GM04504 (cell line): ENCODE results near the gene CARD6.
"Not testable (repeated sequence)": the region's sequence is repeated elsewhere in the genome, so short reads cannot be mapped to it uniquely, and the experiment has no call there.

Experiments
- DNase-seq: peaks from one replicate; pipeline ENCODE4 v3.0.0-alpha.2; 2012; ENCODE audit warnings: low read depth

The CARD6 gene

DNA sequence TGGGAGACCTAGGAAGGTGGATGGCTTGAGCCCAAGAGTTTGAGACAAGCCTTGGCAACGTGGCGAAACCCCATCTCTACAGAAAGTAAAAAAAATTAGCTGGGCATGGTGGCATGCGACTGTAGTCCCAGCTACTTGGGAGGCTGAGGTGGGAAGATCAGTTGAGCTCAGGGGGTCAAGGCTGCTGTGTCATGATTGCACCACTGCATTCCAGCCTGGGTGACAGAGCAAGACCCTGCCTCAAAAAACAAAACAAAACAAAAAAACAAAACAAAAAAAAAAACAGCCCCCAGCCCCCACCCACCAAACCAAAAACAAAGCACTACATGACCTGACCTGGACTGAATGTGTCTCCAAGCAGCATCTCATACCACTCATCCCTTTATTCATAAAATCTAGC, 34.8 kb downstream of the CARD6 start:
- DNase-seq = no peak

DNA sequence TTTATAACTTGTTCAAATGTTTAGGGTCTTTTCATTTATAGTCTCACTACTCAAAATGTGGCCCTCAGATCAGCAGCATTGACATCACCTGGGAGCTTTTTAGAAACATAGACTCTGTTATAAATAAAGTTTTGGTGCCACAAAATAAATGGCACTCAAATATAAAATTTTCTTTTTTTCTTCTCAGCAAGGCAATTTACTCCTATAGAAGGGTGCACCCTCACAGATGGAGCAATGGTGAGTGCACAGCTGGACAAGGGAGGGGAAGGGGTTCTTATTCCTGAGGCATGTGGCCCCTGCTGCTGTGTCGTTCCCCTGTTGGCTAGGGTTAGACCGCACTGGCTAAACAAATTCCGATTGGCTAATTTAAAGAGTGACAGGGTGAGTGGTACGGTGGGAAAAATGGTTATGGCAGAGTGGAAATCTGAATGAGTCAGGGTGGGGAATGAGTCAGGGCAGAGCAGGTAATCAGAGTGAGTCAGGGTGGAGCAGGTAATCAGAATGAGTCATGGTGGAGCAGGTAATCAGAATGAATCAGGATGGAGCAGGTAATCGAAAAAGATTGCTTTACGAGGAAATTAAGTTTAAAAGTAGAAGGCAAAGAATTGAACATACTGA, 36.3 kb downstream of the CARD6 start:
- no peak for DNase-seq

DNA sequence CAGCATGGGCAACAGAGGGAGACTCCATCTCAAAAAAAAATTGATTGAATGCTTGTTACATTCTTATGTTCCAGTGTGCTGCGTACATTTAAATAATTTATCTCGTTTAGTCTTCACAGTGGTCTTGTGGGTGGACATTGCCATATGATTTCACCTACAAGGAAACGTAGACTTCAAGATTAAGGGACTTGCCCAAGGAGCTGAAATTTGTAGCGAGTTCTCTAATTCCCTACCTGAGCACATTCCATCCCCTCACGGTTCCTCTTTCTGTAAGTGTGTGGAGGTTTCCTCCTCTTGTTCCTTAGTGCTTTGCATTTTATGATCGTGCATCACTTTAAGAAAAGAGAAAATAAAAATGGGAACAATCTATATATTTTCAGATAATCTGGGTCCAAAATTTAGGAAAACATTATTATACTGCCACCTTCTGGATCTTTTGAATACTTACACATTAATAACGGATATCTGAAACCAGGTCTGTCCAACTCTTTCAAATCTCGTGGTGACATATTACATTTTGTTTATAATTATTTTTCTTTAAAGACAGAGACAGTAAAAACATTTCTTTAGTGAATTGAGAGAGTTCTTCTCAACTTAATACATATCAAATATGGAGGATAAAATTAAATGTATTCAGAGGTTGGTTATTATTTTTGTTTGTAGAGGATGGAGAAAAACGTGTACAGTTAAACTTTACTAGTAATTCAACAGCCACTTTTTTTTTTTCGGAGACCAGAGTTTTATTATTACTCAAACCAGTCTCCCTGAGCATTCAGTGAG, 38.2 kb downstream of the CARD6 start:
- no peak for DNase-seq

DNA sequence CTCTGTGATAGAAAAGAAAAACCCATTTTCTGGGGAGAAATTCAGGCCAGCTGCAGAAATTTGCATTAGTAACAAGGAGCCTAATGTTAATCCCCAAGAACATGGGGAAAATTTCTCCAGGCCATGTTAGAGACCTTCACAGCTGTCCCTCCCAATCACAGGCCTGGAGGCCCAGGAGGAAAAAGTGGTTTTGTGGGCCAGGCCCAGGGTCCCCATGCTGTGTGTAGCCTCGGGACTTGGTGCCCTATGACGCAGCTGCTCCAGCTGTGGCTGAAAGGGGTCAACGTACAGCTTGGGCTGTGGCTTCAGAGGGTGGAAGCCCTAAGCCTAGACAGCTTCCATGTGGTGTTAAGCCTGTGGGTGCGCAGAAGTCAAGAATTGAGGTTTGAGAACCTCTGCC, 41.1 kb downstream of the CARD6 start:
- no peak for DNase-seq

DNA sequence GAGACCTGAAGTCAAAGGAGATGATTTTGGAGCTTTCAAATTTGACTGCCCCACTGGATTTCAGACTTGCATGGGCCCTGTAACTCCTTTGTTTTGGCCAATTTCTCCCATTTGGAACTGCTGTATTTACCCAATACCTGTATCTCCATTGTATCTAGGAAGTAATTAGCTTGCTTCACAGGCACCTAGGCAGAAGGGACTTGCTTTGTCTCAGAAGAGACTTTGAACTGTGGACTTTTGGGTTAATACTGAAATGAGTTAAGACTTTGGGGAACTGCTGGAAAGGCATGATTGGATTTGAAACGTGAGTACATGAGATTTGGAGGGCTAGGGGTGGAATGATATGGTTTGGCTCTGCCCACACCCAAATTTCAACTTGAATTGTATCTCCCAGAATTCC, 41.9 kb downstream of the CARD6 start:
- DNase-seq = not testable (repeated sequence)

DNA sequence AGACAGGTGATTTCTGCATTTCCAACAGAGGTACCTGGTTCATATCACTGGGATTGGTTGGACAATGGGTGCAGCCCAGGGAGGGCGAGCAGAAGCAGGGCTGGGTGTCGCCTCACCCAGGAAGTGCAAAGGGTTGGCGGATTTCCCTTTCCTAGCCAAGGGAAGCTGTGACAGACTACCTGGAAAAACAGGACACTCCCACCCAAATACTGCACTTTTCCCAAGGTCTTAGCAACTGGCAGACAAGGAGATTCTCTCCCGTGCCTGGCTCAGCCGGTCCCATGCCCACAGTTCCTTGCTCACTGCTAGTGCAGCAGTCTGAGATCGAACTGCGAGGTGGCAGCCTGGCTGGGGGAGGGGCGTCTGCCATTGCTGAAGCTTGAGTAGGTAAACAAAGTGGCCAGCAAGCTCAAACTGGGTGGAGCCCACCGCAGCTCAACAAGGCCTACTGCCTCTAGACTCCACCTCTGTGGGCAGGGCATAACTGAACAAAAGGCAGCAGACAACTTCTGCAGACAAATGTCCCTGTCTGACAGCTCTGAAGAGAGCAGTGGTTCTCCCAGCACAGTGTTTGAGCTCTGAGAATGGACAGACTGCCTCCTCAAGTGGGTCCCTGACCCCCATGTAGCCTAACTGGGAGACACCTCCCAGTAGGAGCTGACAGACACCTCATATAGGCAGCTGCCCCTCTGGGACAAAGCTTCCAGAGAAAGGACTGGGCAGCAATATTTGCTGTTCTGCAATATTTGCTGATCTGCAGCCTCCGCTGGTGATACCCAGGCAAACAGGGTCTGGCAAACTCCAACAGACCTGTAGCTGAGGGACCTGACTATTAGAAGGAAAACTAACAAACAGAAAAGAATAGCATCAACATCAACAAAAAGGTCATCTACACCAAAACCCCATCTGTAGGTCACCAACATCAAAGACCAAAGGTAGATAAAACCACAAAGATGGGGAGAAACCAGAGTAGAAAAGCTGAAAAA, 54.6 kb downstream of the CARD6 start:
- not testable (repeated sequence) for DNase-seq

DNA sequence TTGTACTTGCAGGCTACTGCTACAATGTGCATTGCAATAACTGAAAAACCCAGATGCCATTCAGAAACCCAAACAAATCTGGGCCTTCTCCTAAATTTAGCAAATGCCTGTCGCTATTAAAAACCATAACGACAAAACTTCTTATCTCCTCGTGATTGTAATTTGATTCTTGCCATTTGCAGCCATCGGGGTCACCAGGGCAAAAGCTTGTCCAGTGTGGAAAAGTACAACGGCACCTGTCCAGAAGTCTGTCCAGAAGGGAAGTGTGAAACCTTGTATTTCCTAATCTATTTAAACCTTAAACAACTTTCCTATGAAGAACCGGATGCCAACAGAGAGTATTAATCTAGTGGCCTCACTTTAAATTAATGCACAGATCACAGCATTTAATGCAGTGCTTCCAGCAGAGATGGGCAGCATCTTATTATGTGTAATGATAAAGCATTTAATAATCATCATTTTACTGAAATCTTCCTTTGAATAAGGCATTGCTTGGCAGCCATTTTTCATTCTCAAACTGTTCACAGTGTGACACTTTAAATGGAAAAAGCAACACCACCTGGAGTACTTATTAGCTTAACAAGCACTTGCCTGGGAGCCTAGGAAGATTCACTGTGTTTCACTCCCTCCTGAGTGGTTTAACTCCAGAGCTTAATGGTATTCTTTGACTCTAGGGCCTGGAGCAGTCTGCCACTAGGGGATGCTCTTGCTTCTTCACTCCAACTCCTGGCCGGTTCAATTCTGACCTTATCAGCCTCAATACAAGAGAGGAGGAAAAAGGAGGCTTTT, 63.2 kb downstream of the CARD6 start:
- peak; percentile 13 for DNase-seq

DNA sequence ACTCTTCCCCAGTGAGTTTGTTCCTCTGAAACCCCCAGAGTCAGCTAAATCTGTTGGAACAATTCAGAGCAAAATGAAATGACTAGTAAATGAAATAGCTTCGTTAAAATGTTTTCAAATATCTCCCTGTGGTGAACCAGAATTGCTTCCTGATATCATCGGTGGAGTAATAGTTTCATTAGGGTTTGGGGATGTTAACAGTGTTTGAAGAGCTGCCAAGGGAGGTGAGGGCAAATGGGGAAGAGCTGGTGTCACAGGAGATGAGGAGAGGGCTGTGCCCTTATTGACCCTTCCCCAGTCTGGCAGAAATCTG, 63.8 kb downstream of the CARD6 start:
- DNase-seq = no peak

DNA sequence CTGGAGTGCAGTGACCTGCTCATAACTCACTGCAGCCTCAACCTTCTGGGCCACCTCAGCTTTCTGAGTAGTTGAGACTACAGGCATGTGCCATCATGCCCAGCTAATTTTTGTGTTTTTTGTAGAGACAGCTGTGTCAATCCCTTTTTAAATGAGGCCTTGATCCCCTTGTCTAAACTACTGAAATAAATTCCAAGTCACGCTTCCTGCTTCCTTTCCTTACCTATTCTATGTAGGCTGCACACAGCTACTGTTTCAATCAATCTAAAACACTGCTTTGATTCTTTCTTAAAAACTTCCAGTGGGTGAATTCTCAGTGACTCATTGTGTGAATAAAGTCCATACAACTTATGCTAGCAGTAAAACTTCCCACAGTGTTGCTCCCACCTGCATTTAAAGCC, 65.2 kb downstream of the CARD6 start:
- DNase-seq = no peak

DNA sequence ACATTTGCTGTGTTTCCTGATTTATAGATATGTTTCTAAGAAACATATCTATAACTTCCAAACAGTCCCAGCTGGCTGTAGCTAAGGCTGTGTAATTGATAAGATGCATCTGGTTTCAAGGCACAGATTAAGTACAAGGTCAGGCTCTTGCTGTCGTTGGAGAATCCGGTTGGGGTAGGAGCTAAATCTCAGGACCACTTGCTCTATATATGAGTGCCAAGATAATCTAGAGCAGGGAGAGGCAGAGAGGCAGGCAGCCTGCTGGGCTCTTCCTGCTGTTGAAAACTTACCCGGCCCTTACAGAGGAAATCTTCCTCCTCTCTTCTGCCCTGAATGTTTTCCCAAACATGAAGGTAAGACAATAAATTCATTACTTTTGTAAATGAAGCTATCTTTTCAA, 68.1 kb downstream of the CARD6 start, which contains the start of gene C7:
TSS of gene C7 (plus strand) at position 234 of the 400 bp plus-strand sequence. CDS start at position 348, 114 bp downstream.
- no peak for DNase-seq

DNA sequence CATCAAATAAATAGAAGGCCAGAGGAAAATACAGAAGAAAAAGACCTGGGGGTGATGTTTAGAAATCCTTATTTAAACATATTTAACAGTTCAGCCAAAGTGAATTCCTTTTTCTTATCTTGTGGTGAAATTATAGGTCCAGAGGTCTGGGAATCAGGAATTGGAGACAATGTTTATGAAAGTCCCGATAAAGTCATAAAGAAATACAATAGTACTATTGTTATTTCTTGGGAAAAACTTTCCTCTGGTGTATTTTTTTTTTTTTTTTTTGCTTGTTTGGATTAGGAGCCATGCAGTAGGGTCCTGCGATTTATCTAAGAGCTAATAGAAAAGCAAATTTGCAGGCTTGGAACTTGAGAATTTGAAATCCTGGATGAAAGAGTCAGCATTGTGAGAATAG, 68.6 kb downstream of the CARD6 start:
- no peak for DNase-seq
